RPMI7951 (cell line): ENCODE results near the gene THSD7B. TPM values are rescaled to one million over a fixed set of nuclear protein-coding genes. Genes with fewer than 3 reads are reported as not detected.

Experiments used
- DNase-seq: peaks from one replicate; pipeline ENCODE4 v3.0.0-alpha.2; 2012; ENCODE audit warnings: low read depth
- total RNA-seq: library from RNA; depleted of rRNA; stranded (reverse); fragments of >200 nt; shearing (Covaris generic); gene quantifications from 2 replicates; pipeline ENCODE4 v1.2.3, GENCODE V29; 2014

Gene THSD7B
- total RNA-seq, 1 experiment from 2014 or later = 2.8 TPM

DNA sequence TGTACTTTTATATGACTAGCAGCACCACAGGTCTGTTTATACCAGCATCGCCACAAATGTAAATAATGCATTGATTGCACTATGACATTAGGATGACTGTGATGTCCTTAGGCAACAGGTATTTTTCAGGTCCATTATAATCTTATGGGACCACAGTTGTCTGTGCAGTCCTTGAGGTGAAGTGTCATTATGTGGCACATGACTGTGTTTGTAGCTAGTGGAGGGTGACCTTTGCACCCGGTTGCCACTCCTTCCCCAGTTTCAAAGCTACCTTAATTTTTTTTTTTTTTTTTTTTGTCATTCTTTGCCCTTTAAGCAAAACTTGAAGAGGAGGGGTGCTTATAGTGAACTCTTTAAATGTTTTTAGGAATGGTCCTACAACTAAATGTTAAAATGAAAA, 386.4 kb downstream of the THSD7B start:
- no peak for DNase-seq

GRCh38 chr2:137154946-137155345, 389.6 kb downstream of the THSD7B start:
- no peak for DNase-seq

DNA sequence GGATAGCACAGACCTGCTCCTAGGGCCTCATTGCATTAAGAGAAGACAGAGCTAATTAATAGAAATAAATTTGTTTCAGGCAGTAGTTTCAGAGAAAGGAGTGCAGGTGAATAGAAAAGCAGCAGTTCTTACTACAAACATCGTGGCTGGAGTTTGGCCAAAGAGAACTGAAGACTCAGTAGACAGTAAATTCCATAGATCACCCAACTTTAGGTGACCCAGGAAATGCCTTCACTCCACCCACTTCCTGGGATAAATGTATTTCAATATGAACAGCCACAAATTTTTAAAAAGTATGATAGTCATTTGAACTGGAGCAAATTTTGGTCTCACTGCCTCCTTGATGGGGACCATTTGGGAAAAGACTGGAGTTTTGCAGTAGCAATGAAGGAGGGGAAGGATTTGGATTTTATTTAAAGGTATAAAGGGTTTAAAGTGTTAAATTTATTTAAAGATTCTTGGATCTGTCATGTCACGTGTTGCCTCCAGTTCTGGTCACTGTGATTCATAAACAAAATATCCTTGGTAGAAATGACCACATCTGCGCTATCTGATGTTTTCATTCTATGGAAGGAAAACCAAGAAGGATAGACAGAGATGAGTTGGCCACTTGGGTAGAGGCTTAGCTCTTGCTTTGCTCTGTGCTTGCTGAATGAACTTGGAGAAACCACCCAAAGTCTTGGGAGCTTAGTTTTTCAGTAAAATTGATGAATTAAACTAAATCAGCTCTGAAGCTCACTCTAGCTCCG, 390.2 kb downstream of the THSD7B start:
- DNase-seq = peak; percentile 71

GRCh38 chr2:137156221-137156844, 391.0 kb downstream of the THSD7B start:
- peak; percentile 46 for DNase-seq

- DNase-seq = no peak
These were observed 392.5 kb downstream of the THSD7B start for GRCh38 chr2:137157851-137158250.

DNA sequence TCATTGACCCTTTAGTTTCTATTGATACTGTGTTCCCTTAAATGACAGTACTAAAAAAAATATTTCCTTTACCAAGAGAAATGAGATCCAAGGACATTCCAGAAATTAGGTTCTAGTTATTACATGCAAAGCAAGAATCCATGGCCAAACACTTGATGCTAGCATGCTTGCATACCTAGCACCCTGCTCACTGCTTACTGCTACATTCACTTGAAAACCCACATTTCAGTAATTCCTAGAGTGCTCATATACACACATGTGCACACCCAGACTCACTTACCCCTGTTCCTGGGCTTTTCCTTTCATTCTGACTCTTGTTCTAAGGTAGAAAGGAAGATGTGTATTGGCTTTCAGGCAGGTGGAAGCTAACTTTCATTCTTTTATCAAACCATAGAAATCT, 395.9 kb downstream of the THSD7B start:
- no peak for DNase-seq

DNA sequence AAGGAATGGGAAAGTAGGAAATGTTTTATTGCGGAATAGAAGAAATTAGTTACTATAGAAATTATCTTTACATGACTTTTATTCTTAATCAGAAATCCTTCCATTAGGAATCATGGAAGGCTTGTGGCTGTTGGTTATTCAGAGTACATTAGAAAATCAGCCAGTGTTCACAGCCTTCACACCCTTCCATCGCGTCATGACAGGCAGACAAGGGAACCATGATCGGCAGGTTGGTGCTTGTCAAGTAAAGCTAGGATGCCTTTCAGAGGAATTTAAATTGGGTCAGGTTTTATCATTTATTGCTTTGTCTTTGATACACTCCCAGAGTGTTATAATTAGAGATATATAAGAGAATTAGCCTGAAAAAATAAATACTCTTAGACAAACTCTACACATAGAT, 400.6 kb downstream of the THSD7B start:
- DNase-seq = no peak

DNA sequence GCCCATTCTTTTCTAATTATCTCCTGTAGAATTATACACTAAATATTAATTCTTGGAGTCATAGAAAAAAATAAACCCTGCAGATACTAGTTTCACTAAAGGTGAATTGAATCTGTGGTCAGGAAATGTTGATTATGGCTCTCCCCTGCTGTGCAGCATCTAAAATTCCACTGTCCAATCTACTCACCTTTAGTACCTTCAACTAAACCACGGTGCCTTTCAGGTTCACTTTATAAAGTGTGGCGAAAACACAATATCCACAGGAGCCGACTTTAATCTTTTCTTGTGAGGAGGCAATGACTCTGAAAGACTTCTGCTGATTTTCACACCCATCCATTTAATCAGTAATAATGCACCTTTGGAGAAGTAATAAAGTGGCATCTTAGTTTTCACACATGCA, 402.3 kb downstream of the THSD7B start:
- no peak for DNase-seq

DNA sequence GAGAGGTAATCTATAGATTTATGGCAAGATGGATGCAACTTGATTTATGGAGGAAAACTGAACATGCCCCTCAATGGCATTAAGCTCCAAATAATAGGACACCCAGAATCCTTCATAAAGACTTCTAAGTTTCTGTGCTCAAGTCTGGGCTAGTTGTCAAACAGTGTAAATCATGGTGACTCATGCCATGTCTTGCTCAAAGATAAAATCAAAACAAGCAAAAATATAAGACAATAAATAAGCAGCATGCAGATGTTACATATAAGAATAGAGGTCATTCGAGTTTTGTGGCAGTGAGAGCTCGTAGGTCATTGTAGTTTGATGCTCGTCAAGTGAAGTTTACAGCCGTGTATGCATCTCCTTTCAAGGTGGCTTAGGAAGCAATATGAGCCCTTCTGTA, 403.2 kb downstream of the THSD7B start:
- DNase-seq = peak; percentile 64

- DNase-seq = no peak
These were observed 406.8 kb downstream of the THSD7B start for GRCh38 chr2:137172162-137172561.

- DNase-seq = peak; percentile 63
These were observed 408.1 kb downstream of the THSD7B start for GRCh38 chr2:137173463-137173862.

DNA sequence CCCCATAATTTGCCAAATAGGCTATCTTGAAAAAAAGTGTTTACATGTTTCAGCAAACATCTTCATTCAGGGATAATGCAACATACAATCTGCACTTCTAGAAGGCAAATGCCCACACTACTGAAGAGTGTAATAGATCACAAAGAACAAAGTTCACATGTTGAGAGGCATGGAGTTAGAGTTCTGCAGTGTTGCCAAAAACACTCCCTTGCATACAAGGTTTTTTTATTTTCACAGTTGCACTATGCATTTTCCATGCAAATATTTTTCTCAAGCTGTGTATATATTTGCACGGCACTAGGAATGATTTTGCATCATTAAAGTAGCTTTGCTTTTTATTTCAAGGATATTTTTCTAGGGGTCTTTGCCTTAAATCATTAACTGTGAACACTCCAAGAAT, 409.9 kb downstream of the THSD7B start:
- DNase-seq = no peak

DNA sequence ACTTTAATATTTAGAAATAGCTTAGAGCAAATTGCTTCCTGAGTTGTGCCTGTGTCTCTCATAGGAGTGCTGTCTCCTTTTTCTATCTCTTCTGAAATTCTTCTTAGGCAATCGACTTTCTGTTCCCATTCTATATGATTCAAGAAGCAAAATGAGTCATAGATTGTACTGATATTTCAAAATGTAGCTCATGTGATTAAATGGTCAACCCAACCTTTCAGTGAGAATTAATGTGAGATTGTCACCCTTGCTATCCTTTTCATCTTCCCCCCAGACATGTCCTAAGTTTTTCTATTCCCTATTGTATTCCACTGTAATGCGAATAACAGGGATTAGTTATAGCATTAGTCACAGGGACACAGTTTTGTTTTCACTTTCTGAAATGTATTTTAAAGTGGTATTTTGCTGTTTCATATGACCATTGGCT, 413.6 kb downstream of the THSD7B start:
- peak; percentile 57 for DNase-seq

DNA sequence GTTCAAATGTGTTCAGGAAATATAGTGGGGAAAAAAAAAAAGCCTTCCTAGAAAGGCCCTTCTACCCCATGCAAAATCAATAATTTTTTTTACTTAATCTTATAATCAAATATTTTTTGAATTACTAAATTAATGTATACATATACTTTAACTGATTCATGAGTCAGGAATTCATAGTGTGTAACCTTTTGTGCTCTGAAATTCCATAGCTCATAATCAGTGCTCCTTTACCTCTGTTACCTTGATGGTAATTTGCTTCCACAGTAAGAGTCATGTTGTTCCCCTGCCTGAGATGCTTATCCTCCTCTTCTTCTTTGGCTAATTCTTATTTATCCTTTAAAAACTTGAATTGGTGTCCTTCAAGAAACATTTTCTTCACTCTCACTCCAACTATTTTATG, 414.2 kb downstream of the THSD7B start:
- DNase-seq = no peak

DNA sequence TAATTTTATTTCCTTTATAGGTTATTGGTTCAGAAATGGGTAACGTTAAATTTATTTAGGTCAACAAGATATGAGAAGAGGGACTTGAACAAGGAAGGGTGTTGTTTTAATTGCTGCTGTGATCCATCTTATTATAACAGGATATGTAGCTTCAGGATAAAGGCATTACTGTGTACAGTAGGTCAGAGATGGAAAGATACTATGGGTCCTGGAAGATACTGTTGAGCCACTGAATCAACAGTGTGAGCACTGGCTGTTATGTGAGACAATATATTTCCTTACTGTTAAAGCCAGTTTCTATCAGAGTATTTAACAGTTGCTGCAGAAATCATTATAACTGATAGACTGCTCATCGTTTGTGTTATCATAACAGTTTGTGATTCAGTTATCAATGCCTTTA, 414.7 kb downstream of the THSD7B start:
- DNase-seq = no peak

- DNase-seq = no peak
These were observed 416.0 kb downstream of the THSD7B start for GRCh38 chr2:137181370-137181769.

DNA sequence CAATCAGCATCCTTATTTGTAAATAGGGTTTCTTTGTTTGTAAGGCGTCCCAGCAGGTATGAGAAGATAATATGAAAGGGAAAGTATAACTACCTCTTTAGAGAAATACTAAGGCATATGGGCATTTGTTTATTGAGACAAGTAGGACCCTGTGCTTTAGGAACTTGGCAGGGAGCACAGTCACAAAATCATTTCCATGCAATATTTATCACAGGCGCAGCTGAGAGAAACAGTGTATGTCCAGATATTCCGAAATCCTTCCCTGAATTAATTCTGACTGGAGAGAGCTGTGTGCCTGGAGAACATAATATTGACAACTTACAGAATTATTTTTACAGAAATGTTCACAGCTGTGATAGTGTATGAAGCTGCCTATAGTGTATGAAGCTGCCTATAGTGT, 416.7 kb downstream of the THSD7B start:
- DNase-seq = no peak

DNA sequence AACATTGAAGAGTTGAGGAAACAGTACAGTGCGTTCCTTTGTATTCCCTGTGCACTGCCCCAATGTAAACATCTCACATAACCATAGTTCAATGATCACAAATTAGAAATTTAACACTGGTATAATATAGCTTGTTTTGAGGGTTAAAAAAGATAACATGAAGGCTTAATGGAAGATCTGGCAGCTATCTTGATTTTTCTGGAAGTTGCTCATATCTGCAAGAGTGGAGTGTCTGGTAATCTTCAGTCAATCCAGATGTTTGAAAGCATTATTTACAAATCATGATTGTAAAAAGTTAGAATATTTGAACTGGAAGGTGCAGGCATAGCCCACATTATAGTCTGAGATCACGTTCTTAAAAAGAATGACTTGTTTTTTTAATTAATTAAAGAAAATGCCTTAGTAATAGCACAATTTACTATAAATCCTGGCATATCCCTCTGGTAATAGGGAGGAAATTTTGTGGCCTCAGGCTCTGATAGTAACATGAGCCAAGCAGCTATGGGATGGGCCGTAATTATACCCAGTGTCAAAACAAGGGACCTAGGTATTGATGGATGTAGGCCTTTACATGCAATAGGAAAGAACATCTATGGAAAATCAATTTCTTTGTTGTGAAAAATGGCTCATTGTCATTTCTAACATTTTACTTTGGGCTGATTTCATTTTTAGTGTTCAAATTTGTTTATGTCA, 418.0 kb downstream of the THSD7B start:
- DNase-seq = no peak

DNA sequence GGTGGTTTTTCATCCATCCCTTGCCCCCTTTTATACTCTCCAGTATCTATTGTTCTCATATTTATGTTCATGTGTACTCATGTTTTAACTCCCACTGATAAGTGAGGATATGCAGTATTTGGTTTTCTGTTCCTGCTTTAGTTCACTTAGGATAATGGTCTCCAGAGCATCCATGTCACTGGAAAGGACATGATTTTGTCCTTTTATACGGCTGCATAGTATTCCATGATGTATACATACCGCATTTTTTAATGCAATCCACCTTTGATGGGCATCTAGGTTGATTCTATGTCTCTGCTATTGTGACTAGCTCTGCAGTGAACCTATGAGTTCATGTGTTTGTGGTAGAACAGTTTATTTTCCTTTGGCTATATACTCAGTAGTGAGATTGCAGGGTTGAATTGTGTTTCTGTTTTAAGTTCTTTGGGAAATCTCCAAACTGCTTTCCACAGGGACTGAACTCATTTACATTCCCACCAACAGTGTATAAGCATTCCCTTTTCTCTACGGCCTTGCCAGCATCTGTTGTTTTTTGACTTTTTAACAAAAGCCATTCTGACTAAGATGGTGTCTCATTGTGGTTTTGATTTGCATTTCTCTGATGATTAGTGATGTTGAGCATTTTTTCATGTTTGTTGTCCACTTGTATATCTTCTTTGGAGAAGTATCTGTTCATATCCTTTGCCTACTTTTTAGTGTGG, 420.2 kb downstream of the THSD7B start:
- DNase-seq = peak; percentile 54

- no peak for DNase-seq
These were observed 421.9 kb downstream of the THSD7B start for GRCh38 chr2:137187216-137187615.

GRCh38 chr2:137190411-137191195, 425.3 kb downstream of the THSD7B start:
- peak; percentile 91 for DNase-seq
